Mesendoderm (in vitro differentiated cells): Measurements from ENCODE around the gene TMCC1.

Source experiments
- DNase-seq: peaks from one replicate; pipeline ENCODE4 v3.0.0; 2013
- H2AK5ac ChIP-seq: 2 replicates; pipeline ENCODE4 v1.6.1; 2013; ENCODE audit warnings: low read length, inconsistent platforms
- H2BK120ac ChIP-seq: 2 replicates; pipeline ENCODE4 v1.6.1; 2013; ENCODE audit warnings: low read depth, mild to moderate bottlenecking, low read length, moderate library complexity, mixed read lengths
- H2BK15ac ChIP-seq: replicated peaks from 2 replicates; pipeline ENCODE4 v1.6.1; 2013; ENCODE audit warnings: low read depth, mild to moderate bottlenecking, moderate library complexity
- H2BK5ac ChIP-seq: 2 replicates; pipeline ENCODE4 v1.6.1; 2013; ENCODE audit warnings: low read length, inconsistent platforms
- H3K18ac ChIP-seq: 2 replicates; pipeline ENCODE4 v1.6.1; 2013; ENCODE audit warnings: mild to moderate bottlenecking, low read length, mixed read lengths
- H3K23ac ChIP-seq: one replicate; pipeline ENCODE4 v1.6.1; 2013; ENCODE audit warnings: low read length
- H3K27ac ChIP-seq: 2 replicates; pipeline ENCODE4 v1.5.1; 2013; ENCODE audit warnings: low read depth, mild to moderate bottlenecking, inconsistent platforms, low read length, moderate library complexity
- H3K27me3 ChIP-seq: 2 replicates; pipeline ENCODE4 v1.6.1; 2013; ENCODE audit warnings: low read length, control low read depth, mild to moderate bottlenecking, inconsistent platforms; ENCODE audit not compliant: insufficient read depth, poor library complexity
- H3K36me3 ChIP-seq: 2 replicates; pipeline ENCODE4 v1.6.1; 2013; ENCODE audit warnings: low read length, inconsistent platforms; ENCODE audit not compliant: control insufficient read depth, insufficient read depth
- H3K4ac ChIP-seq: one replicate; pipeline ENCODE4 v1.6.1; 2013; ENCODE audit warnings: low read depth, mild to moderate bottlenecking, low read length, moderate library complexity
- H3K4me1 ChIP-seq: 2 replicates; pipeline ENCODE4 v1.6.1; 2013; ENCODE audit warnings: low read depth, low read length, inconsistent platforms; ENCODE audit not compliant: control insufficient read depth
- H3K4me2 ChIP-seq: 2 replicates; pipeline ENCODE4 v1.6.1; 2013; ENCODE audit warnings: low read length
- H3K4me3 ChIP-seq: 2 replicates; pipeline ENCODE4 v1.5.1; 2013; ENCODE audit warnings: mild to moderate bottlenecking, low read length
- H3K56ac ChIP-seq: one replicate; pipeline ENCODE4 v1.6.1; 2013; ENCODE audit warnings: low read length
- H3K79me1 ChIP-seq: 2 replicates; pipeline ENCODE4 v1.6.1; 2013; ENCODE audit warnings: low read length, inconsistent platforms
- H3K79me2 ChIP-seq: 2 replicates; pipeline ENCODE4 v1.6.1; 2013; ENCODE audit warnings: mild to moderate bottlenecking, low read length; ENCODE audit not compliant: control insufficient read depth, insufficient read depth
- H3K9ac ChIP-seq: 2 replicates; pipeline ENCODE4 v1.6.1; 2013; ENCODE audit warnings: low read length, inconsistent platforms
- H4K5ac ChIP-seq: one replicate; pipeline ENCODE4 v1.6.1; 2013; ENCODE audit warnings: low read length
- H4K8ac ChIP-seq: one replicate; pipeline ENCODE4 v1.6.1; 2013; ENCODE audit warnings: low read depth, mild to moderate bottlenecking, control low read depth, low read length, moderate library complexity
- WGBS: extraction: QIAGEN DNeasy Blood & Tissue Kit; methylation state at CpG from one replicate; pipeline ENCODE4 v1.1.7; 2013; ENCODE audit warnings: low lambda C conversion rate, missing lambda C conversion rate; ENCODE audit not compliant: insufficient coverage; ENCODE audit errors: extremely low coverage; 5-methylcytosine and 5-hydroxymethylcytosine counted together

TMCC1 gene

DNA sequence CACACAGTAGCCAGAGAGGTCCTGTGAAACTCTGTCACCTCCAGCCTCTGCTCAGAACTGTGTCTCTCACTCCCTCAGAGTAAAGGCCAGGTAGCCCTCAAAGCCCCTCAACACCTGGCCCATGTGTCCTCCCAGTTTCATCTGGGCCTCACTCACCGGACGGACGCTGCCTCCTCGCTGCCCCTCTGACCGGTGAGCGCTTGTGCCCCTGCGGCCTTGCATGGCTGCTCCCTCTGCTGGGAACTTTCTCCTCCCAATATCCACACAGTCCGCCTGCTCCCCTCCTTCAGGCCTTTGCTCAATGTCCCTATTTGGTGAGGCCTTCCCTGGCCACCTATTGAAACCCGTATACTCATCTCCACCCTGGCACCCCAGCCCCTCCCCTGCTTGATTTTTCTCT lies 44.2 kb upstream of the TMCC1 start:
- no peak overlapping the region for H4K8ac ChIP-seq
- H3K36me3 ChIP-seq = no peaks in the 10 kb centered on the region
- no peaks in the 10 kb centered on the region for H3K4me1 ChIP-seq
- H3K79me2 ChIP-seq = no peaks in the 10 kb centered on the region
- WGBS = no CpG with 5 or more reads among the region's 9 CpGs
- H3K18ac ChIP-seq = no peak overlapping the region
- no peak overlapping the region for H2BK120ac ChIP-seq
- H3K56ac ChIP-seq = peak overlapping the region; percentile 73
- no peak overlapping the region for H3K4ac ChIP-seq
- H2BK15ac ChIP-seq = no peak overlapping the region
- no peaks in the 10 kb centered on the region for H3K27me3 ChIP-seq
- no peak overlapping the region for H4K5ac ChIP-seq
- no peak overlapping the region for H3K4me2 ChIP-seq
- H3K79me1 ChIP-seq = no peaks in the 10 kb centered on the region
- H3K9ac ChIP-seq = no peak overlapping the region
- H3K23ac ChIP-seq = no peak overlapping the region
- no peak overlapping the region for H2AK5ac ChIP-seq
- DNase-seq = peak; percentile 43
- no peak overlapping the region for H3K4me3 ChIP-seq
- no peak overlapping the region for H3K27ac ChIP-seq
- H2BK5ac ChIP-seq = no peak overlapping the region

GRCh38 chr3:129936757-129937156 lies 43.2 kb upstream of the TMCC1 start:
- Histone ChIP-seq H2AK5ac (no peak overlapping the region), H3K27me3 (no peaks in the 10 kb centered on the region), H3K23ac (no peak overlapping the region), H4K8ac (no peak overlapping the region), H3K56ac (no peak overlapping the region), H2BK15ac (no peak overlapping the region), H3K4me1 (no peaks in the 10 kb centered on the region), H3K36me3 (no peaks in the 10 kb centered on the region), H2BK120ac (no peak overlapping the region), H4K5ac (no peak overlapping the region), H2BK5ac (no peak overlapping the region), H3K4me3 (no peak overlapping the region), H3K4ac (no peak overlapping the region), H3K18ac (no peak overlapping the region), H3K27ac (no peak overlapping the region), H3K9ac (no peak overlapping the region), H3K79me1 (no peaks in the 10 kb centered on the region), H3K4me2 (no peak overlapping the region), H3K79me2 (no peaks in the 10 kb centered on the region)
- WGBS = no CpG with 5 or more reads among the region's 6 CpGs
- DNase-seq = no peak

DNA sequence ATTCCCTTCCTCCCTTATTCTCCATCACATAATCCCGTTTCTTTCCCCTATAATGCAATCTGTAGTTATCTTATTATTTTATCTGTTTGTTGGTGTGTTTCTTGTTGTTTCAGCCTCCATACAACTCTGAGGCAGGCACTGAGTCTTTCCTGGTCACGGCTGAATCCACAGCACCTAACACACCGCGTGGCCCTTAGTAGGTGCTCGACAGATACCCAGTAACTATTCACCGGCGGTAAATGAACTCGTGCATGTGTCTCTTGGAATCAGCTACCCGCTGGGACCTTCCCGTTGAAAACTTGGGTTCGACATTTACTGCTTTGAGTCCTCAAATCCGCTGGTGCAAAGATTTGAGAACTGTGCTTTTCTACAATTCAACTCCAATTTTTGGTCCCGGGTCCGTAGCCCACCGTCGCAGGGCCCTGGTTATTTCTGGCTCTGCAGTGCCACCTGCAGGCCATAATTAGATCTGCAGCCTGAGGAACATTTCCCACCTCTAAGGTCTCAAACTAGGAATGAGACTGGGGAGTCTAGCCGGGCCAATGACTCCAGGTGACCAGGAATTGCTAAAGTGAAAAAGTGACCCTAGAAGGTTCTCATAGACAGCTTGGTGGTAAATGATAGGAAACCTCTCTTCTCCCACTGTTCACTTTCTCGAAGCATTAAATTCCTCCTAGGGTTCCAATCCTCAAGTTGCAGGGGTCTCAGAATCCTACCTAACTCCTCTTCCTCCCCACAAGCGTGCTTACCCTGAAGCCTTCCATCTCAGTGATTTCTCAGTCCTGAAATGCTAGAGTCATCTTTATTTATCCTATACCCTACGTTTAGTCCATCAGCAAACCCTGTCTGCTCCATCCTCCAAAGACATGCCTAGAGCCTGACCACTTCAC lies 41.0 kb upstream of the TMCC1 start:
- no peaks in the 10 kb centered on the region for H3K79me2 ChIP-seq
- no peak overlapping the region for H2AK5ac ChIP-seq
- H3K23ac ChIP-seq = no peak overlapping the region
- no peak overlapping the region for H3K9ac ChIP-seq
- no peak overlapping the region for H3K4ac ChIP-seq
- no peaks in the 10 kb centered on the region for H3K4me1 ChIP-seq
- H4K5ac ChIP-seq = no peak overlapping the region
- H3K4me3 ChIP-seq = no peak overlapping the region
- H3K56ac ChIP-seq = no peak overlapping the region
- H3K18ac ChIP-seq = no peak overlapping the region
- peak; percentile 56 for DNase-seq
- no peak overlapping the region for H2BK120ac ChIP-seq
- no peak overlapping the region for H2BK15ac ChIP-seq
- H4K8ac ChIP-seq = no peak overlapping the region
- no peaks in the 10 kb centered on the region for H3K27me3 ChIP-seq
- H3K27ac ChIP-seq = no peak overlapping the region
- H2BK5ac ChIP-seq = no peak overlapping the region
- H3K36me3 ChIP-seq = no peaks in the 10 kb centered on the region
- H3K4me2 ChIP-seq = no peak overlapping the region
- no peaks in the 10 kb centered on the region for H3K79me1 ChIP-seq
- WGBS = 100% methylated on average over 1 of the region's 20 CpGs

GRCh38 chr3:129933471-129933870 lies 40.0 kb upstream of the TMCC1 start:
- H3K4me1 ChIP-seq = no peaks in the 10 kb centered on the region
- no peak overlapping the region for H2BK15ac ChIP-seq
- H2BK120ac ChIP-seq = no peak overlapping the region
- H2BK5ac ChIP-seq = no peak overlapping the region
- WGBS = no CpG with 5 or more reads among the region's 4 CpGs
- no peak overlapping the region for H3K4ac ChIP-seq
- no peak overlapping the region for H3K18ac ChIP-seq
- no peaks in the 10 kb centered on the region for H3K36me3 ChIP-seq
- peak overlapping the region; percentile 66 for H3K23ac ChIP-seq
- no peak overlapping the region for H3K56ac ChIP-seq
- H3K79me1 ChIP-seq = no peaks in the 10 kb centered on the region
- H3K79me2 ChIP-seq = no peaks in the 10 kb centered on the region
- no peak overlapping the region for H4K8ac ChIP-seq
- DNase-seq = no peak
- H3K4me3 ChIP-seq = no peak overlapping the region
- H3K27me3 ChIP-seq = no peaks in the 10 kb centered on the region
- no peak overlapping the region for H3K4me2 ChIP-seq
- no peak overlapping the region for H2AK5ac ChIP-seq
- H4K5ac ChIP-seq = no peak overlapping the region
- no peak overlapping the region for H3K9ac ChIP-seq
- H3K27ac ChIP-seq = no peak overlapping the region

- Histone ChIP-seq H3K4ac (no peak overlapping the region), H4K8ac (no peak overlapping the region), H3K18ac (no peak overlapping the region), H3K4me1 (no peaks in the 10 kb centered on the region), H3K56ac (no peak overlapping the region), H3K79me1 (no peaks in the 10 kb centered on the region), H3K4me3 (no peak overlapping the region), H3K79me2 (no peaks in the 10 kb centered on the region), H2BK120ac (no peak overlapping the region), H4K5ac (no peak overlapping the region), H3K23ac (no peak overlapping the region), H3K27ac (no peak overlapping the region), H3K9ac (no peak overlapping the region), H3K4me2 (no peak overlapping the region), H2BK15ac (no peak overlapping the region), H2BK5ac (no peak overlapping the region), H2AK5ac (no peak overlapping the region), H3K36me3 (no peaks in the 10 kb centered on the region), H3K27me3 (no peaks in the 10 kb centered on the region)
- WGBS = no CpG with 5 or more reads among the region's 1 CpG
- no peak for DNase-seq
Measured at GRCh38 chr3:129929383-129929782, 35.9 kb upstream of the TMCC1 start.

DNA sequence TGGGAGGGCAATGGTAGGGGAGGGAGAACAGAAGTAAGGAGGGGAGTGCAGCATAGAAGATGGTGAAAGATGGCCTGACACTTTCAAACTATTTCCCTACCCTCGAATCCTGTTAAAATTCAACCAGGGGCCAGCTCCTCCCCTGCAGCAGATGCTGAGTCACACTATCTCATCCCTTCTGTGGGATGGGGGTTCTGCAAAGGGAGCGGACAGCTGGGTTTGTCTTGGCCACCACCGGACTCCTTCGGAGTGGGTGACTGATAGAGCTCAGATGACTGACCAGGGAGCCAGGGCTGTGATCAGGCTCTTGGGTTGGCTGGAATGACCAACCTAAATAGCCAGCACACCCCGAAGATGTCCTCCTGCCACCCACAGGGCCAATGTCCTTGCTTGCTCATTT lies 33.6 kb upstream of the TMCC1 start:
- Histone ChIP-seq H3K4me2 (no peak overlapping the region), H3K23ac (no peak overlapping the region), H4K5ac (no peak overlapping the region), H3K79me1 (no peaks in the 10 kb centered on the region), H3K4me1 (no peaks in the 10 kb centered on the region), H3K27me3 (no peaks in the 10 kb centered on the region), H3K18ac (no peak overlapping the region), H3K27ac (no peak overlapping the region), H2BK15ac (no peak overlapping the region), H3K36me3 (no peaks in the 10 kb centered on the region), H3K4ac (no peak overlapping the region), H2BK120ac (no peak overlapping the region), H3K4me3 (no peak overlapping the region), H2BK5ac (no peak overlapping the region), H3K9ac (no peak overlapping the region), H3K56ac (no peak overlapping the region), H2AK5ac (no peak overlapping the region), H4K8ac (no peak overlapping the region), H3K79me2 (no peaks in the 10 kb centered on the region)
- WGBS = no CpG with 5 or more reads among the region's 5 CpGs
- DNase-seq = no peak
